Endothelial cell (in vitro differentiated cells): ENCODE results near the gene ITGAV. TPM values are rescaled to one million over a fixed set of nuclear protein-coding genes. Genes with fewer than 3 reads are reported as not detected.

Experiments
- DNase-seq: peaks from one replicate; pipeline ENCODE4 v3.0.0; 2021; ENCODE audit warnings: low spot score
- H3K27ac Mint-ChIP-seq: one replicate; pipeline ENCODE4 v1.8.0; 2021; ENCODE audit warnings: mixed read lengths, inconsistent platforms; ENCODE audit not compliant: unreplicated experiment
- H3K27me3 Mint-ChIP-seq: one replicate; pipeline ENCODE4 v1.8.0; 2021; ENCODE audit warnings: mild to moderate bottlenecking, moderate library complexity, mixed read lengths, inconsistent platforms; ENCODE audit not compliant: unreplicated experiment
- H3K36me3 Mint-ChIP-seq: one replicate; pipeline ENCODE4 v1.8.0; 2021; ENCODE audit warnings: mild to moderate bottlenecking, low read depth, mixed read lengths, inconsistent platforms; ENCODE audit not compliant: unreplicated experiment
- H3K4me1 Mint-ChIP-seq: one replicate; pipeline ENCODE4 v1.8.0; 2021; ENCODE audit warnings: mild to moderate bottlenecking, mixed read lengths, inconsistent platforms; ENCODE audit not compliant: unreplicated experiment
- H3K4me3 Mint-ChIP-seq: one replicate; pipeline ENCODE4 v1.8.0; 2021; ENCODE audit warnings: mild to moderate bottlenecking, mixed read lengths, inconsistent platforms; ENCODE audit not compliant: unreplicated experiment
- H3K9me3 Mint-ChIP-seq: one replicate; pipeline ENCODE4 v1.8.0; 2021; ENCODE audit warnings: mixed read lengths, inconsistent platforms; ENCODE audit not compliant: unreplicated experiment
- total RNA-seq: library from RNA; stranded (reverse); fragmentation: NEBNext Ultra II Directional; extraction: Animal tissue kit (Norgen Biotek cat#: 25700); gene quantifications from one replicate; pipeline ENCODE4 v1.2.1, GENCODE V29; 2021; ENCODE audit not compliant: unreplicated experiment
- TF ChIP-seq, protein P1 (sequence below): fragments of 200-600 bp; sonication (generic); IDR thresholded peaks from one replicate; pipeline ENCODE4 v1.5.0; 2021; ENCODE audit warnings: antibody characterized with exemption; ENCODE audit not compliant: unreplicated experiment

The ITGAV gene
- total RNA-seq, 1 donor from 2014 or later = 154 TPM

- TF ChIP-seq, protein P1, sequence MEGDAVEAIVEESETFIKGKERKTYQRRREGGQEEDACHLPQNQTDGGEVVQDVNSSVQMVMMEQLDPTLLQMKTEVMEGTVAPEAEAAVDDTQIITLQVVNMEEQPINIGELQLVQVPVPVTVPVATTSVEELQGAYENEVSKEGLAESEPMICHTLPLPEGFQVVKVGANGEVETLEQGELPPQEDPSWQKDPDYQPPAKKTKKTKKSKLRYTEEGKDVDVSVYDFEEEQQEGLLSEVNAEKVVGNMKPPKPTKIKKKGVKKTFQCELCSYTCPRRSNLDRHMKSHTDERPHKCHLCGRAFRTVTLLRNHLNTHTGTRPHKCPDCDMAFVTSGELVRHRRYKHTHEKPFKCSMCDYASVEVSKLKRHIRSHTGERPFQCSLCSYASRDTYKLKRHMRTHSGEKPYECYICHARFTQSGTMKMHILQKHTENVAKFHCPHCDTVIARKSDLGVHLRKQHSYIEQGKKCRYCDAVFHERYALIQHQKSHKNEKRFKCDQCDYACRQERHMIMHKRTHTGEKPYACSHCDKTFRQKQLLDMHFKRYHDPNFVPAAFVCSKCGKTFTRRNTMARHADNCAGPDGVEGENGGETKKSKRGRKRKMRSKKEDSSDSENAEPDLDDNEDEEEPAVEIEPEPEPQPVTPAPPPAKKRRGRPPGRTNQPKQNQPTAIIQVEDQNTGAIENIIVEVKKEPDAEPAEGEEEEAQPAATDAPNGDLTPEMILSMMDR = no peak
- H3K27me3 Mint-ChIP-seq = no peaks in the 10 kb centered on the region
- H3K9me3 Mint-ChIP-seq = no peaks in the 10 kb centered on the region
- H3K27ac Mint-ChIP-seq = peak overlapping the region; percentile 67
- peaks cover 6% of the 10 kb centered on the region for H3K36me3 Mint-ChIP-seq
- no peak overlapping the region for H3K4me3 Mint-ChIP-seq
- DNase-seq = no peak
- H3K4me1 Mint-ChIP-seq = peaks cover 37% of the 10 kb centered on the region
These were observed 27.9 kb downstream of the ITGAV start for GRCh38 chr2:186617771-186618170.

- TF ChIP-seq, protein P1 = no peak
These were observed 28.8 kb downstream of the ITGAV start for GRCh38 chr2:186618696-186619095.

DNA sequence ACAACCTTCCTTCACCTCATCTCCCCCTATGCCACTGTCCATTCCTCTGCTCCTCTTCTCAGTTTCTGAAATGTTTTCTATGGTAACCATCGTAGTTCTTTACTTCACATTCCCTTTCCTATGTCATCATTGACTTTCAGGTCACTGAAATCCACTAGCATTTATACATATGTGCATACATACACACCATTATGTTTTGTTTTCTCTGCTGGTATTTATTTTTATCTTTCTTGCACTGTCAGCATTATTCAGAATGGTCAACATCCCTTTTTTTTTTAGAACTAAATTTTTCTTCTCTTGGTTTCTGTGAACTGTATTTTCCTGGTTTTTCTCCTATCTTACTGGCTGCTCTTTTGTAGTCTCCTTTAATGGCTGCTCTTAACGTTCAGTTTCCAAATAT is 33.2 kb downstream of the ITGAV start:
- peaks cover 24% of the 10 kb centered on the region for H3K36me3 Mint-ChIP-seq
- peaks cover 7% of the 10 kb centered on the region for H3K4me1 Mint-ChIP-seq
- H3K27me3 Mint-ChIP-seq = peaks cover 1% of the 10 kb centered on the region
- H3K4me3 Mint-ChIP-seq = no peak overlapping the region
- no peak overlapping the region for H3K27ac Mint-ChIP-seq
- DNase-seq = no peak
- TF ChIP-seq, protein P1 = no peak
- no peaks in the 10 kb centered on the region for H3K9me3 Mint-ChIP-seq

More at GRCh38 chr2:186618696-186619095, 28.8 kb downstream of the ITGAV start:
- no peak for DNase-seq
- Mint-ChIP-seq H3K9me3 (no peaks in the 10 kb centered on the region), H3K4me1 (peaks cover 30% of the 10 kb centered on the region), H3K27ac (no peak overlapping the region), H3K36me3 (peaks cover 13% of the 10 kb centered on the region), H3K4me3 (no peak overlapping the region), H3K27me3 (peaks cover 1% of the 10 kb centered on the region)

GRCh38 chr2:186624276-186624675 is 34.4 kb downstream of the ITGAV start:
- Mint-ChIP-seq H3K9me3 (no peaks in the 10 kb centered on the region), H3K4me1 (peaks cover 12% of the 10 kb centered on the region), H3K4me3 (no peak overlapping the region), H3K27me3 (peaks cover 1% of the 10 kb centered on the region), H3K36me3 (peaks cover 21% of the 10 kb centered on the region), H3K27ac (no peak overlapping the region)
- no peak for DNase-seq
- TF ChIP-seq, protein P1 = no peak

- TF ChIP-seq, protein P1 = no peak
- Mint-ChIP-seq H3K9me3 (no peaks in the 10 kb centered on the region), H3K4me3 (no peak overlapping the region), H3K4me1 (peaks cover 19% of the 10 kb centered on the region), H3K36me3 (peaks cover 4% of the 10 kb centered on the region), H3K27me3 (no peaks in the 10 kb centered on the region), H3K27ac (peak overlapping the region; percentile 63)
- DNase-seq = no peak
These were observed 39.6 kb downstream of the ITGAV start for GRCh38 chr2:186629250-186629996.
